HCT116 (cell line): ENCODE data around the gene AUTS2. TPM values are rescaled to one million over a fixed set of nuclear protein-coding genes. Genes with fewer than 3 reads are reported as not detected.

Source experiments
- ATAC-seq: fragments of 200-7000 bp; cut with Tn5 transposase; 2 replicates; pipeline ENCODE4 v1.9.1; 2020; ENCODE audit warnings: mild to moderate bottlenecking, moderate library complexity
- BruUV-seq: library from RNA; stranded (reverse); fragments of 400-500 nt; replicated peaks from 2 replicates; lab custom pipeline; 2021; lab: Mats Ljungman, UMichigan
- CTCF ChIA-PET: fragments of 300-600 bp; sonication (Branson Sonifier 250); formaldehyde crosslinking; loops from one replicate; lab custom pipeline; 2021; ENCODE audit warnings: antibody characterized with exemption; lab: Charles Lee
- POLR2A ChIA-PET: fragments of 300-600, 350-600 bp; sonication (Branson Sonifier 250); formaldehyde crosslinking; loops from one replicate; lab custom pipeline; 2021; ENCODE audit warnings: antibody characterized with exemption; lab: Charles Lee
- RAD21 ChIA-PET, 2 experiments: fragments of 300-600 bp; sonication (Branson Sonifier 250); formaldehyde crosslinking; loops; one replicate each; lab custom pipeline; 2023; ENCODE audit warnings: low total read pairs in 2 of 2; ENCODE audit not compliant: uncharacterized antibody in 2 of 2, unreplicated experiment in 2 of 2, low non-redundant PET in 1 of 2; lab: Charles Lee
- DNase-seq: peaks from one replicate; pipeline ENCODE4 v3.0.0-alpha.2; 2010; ENCODE audit warnings: low read depth, low spot score
- H2AFZ ChIP-seq: fragments of 200-600 bp; shearing (Covaris generic), sonication (generic); 2 replicates; pipeline ENCODE4 v1.6.1; 2017; ENCODE audit warnings: low read depth, mixed run types, mixed read lengths, antibody characterized with exemption, low read length; ENCODE audit not compliant: poor library complexity, severe bottlenecking
- H3K27ac ChIP-seq: 2 replicates; pipeline ENCODE4 v1.5.1; 2012; ENCODE audit warnings: low read depth, low read length
- H3K27me3 ChIP-seq: fragments of 200-600 bp; sonication (generic); 2 replicates; pipeline ENCODE4 v1.6.1; 2016; ENCODE audit warnings: mixed run types, low read length, mixed read lengths; ENCODE audit not compliant: insufficient read depth
- H3K36me3 ChIP-seq, 2 experiments: fragments of 200-500 bp in 1 of 2; fragments of 200-600 bp in 1 of 2; sonication (Bioruptor generic) in 1 of 2; sonication (generic) in 1 of 2; 2 replicates each; pipeline versions ENCODE4 v1.5.1 to v1.6.1; 2014 to 2016; ENCODE audit warnings: low read length in 2 of 2, inconsistent platforms in 1 of 2, mixed read lengths in 1 of 2, mixed run types in 1 of 2; ENCODE audit not compliant: insufficient read depth in 2 of 2, control insufficient read depth in 1 of 2
- H3K4me1 ChIP-seq, 2 experiments: fragments of 200-600 bp in 1 of 2; sonication (generic) in 1 of 2; 2 replicates each; pipeline versions ENCODE4 v1.5.1 to v1.6.1; 2012 to 2017; ENCODE audit warnings: low read length in 2 of 2, inconsistent platforms in 1 of 2, mild to moderate bottlenecking in 1 of 2, mixed read lengths in 1 of 2, mixed run types in 1 of 2, moderate library complexity in 1 of 2; ENCODE audit not compliant: insufficient read depth in 2 of 2, control insufficient read depth in 1 of 2
- H3K4me2 ChIP-seq: fragments of 200-600 bp; sonication (generic); 2 replicates; pipeline ENCODE4 v1.6.1; 2017; ENCODE audit warnings: mixed run types, low read length, mixed read lengths
- H3K4me3 ChIP-seq, 2 experiments: fragments of 200-600 bp in 1 of 2; sonication (generic) in 1 of 2; replicated peaks in 1 of 2; 2 replicates each; pipeline ENCODE4 v1.5.1; 2011 to 2016; ENCODE audit warnings: low read length in 2 of 2, control low read depth in 1 of 2, low read depth in 1 of 2, mild to moderate bottlenecking in 1 of 2, mixed read lengths in 1 of 2, mixed run types in 1 of 2
- H3K79me2 ChIP-seq: fragments of 200-600 bp; sonication (generic); 2 replicates; pipeline ENCODE4 v1.6.1; 2017; ENCODE audit warnings: mild to moderate bottlenecking, mixed run types, low read length, moderate library complexity, mixed read lengths; ENCODE audit not compliant: insufficient read depth
- H3K9ac ChIP-seq: fragments of 200-600 bp; sonication (generic); 2 replicates; pipeline ENCODE4 v1.6.1; 2016; ENCODE audit warnings: low read length, mixed read lengths
- H3K9me2 ChIP-seq: fragments of 200-600 bp; sonication (generic), shearing (Covaris generic); 2 replicates; pipeline ENCODE4 v1.6.1; 2017; ENCODE audit warnings: mixed run types, mild to moderate bottlenecking, moderate library complexity; ENCODE audit not compliant: insufficient read depth
- H3K9me3 ChIP-seq, 2 experiments: fragments of 200-500 bp in 1 of 2; fragments of 200-600 bp in 1 of 2; sonication (Bioruptor generic) in 1 of 2; sonication (generic) in 1 of 2; 2 replicates each; pipeline ENCODE4 v1.6.1; 2014 to 2017; ENCODE audit warnings: low read length in 2 of 2, mixed read lengths in 2 of 2, inconsistent platforms in 1 of 2, low read depth in 1 of 2, mild to moderate bottlenecking in 1 of 2, mixed run types in 1 of 2, moderate library complexity in 1 of 2; ENCODE audit not compliant: control insufficient read depth in 1 of 2, insufficient read depth in 1 of 2
- H4K20me1 ChIP-seq: fragments of 200-600 bp; sonication (generic), shearing (Covaris generic); 2 replicates; pipeline ENCODE4 v1.6.1; 2017; ENCODE audit warnings: mixed run types, mild to moderate bottlenecking, moderate library complexity; ENCODE audit not compliant: insufficient read depth
- CEBPB ChIP-seq: IDR thresholded peaks from 2 replicates; pipeline ENCODE4 v1.6.1; 2012; ENCODE audit warnings: low read depth
- EZH2 ChIP-seq: fragments of 200-600 bp; sonication (generic); IDR thresholded peaks from 2 replicates; pipeline ENCODE4 v1.6.1; 2017; ENCODE audit warnings: antibody characterized with exemption, mixed run types
- FOSL1 ChIP-seq: IDR thresholded peaks from 2 replicates; pipeline ENCODE4 v1.6.1; 2012; ENCODE audit warnings: low read depth
- POLR2AphosphoS5 ChIP-seq: IDR thresholded peaks from 2 replicates; pipeline ENCODE4 v1.6.1; 2011; ENCODE audit warnings: mild to moderate bottlenecking, low read depth, low read length, moderate library complexity
- RAD21 ChIP-seq: IDR thresholded peaks from 2 replicates; pipeline ENCODE4 v1.6.1; 2012; ENCODE audit warnings: low read depth, mild to moderate bottlenecking
- REST ChIP-seq: IDR thresholded peaks from 2 replicates; pipeline ENCODE4 v1.6.1; 2012; ENCODE audit warnings: low read depth
- SRF ChIP-seq: IDR thresholded peaks from 2 replicates; pipeline ENCODE4 v1.6.1; 2012; ENCODE audit warnings: low read depth
- ZBTB33 ChIP-seq: IDR thresholded peaks from 2 replicates; pipeline ENCODE4 v1.6.1; 2011; ENCODE audit warnings: mild to moderate bottlenecking, low read length, moderate library complexity; ENCODE audit not compliant: insufficient replicate concordance; ENCODE audit errors: extremely low read depth
- ZFX ChIP-seq: fragments of 450-650 bp; IDR thresholded peaks from 2 replicates; pipeline ENCODE4 v1.6.1; 2017
- ZNF274 ChIP-seq: fragments of 200-500 bp; sonication (Bioruptor generic); IDR thresholded peaks from 2 replicates; pipeline ENCODE4 v1.6.1; 2014; ENCODE audit warnings: mild to moderate bottlenecking, low read depth, low read length, inconsistent platforms
- intact Hi-C: fragments of 100-400 bp; cut with micrococcal nuclease; formaldehyde crosslinking; loops from 2 replicates; pipeline ENCODE4 v1.10.0; 2022
- total RNA-seq: library from RNA; stranded (reverse); gene quantifications from one replicate; pipeline ENCODE4 v1.2.1, GENCODE V29; 2021; ENCODE audit not compliant: unreplicated experiment

The AUTS2 gene
- total RNA-seq, 1 experiment from 2014 or later: 0.93 TPM

DNA sequence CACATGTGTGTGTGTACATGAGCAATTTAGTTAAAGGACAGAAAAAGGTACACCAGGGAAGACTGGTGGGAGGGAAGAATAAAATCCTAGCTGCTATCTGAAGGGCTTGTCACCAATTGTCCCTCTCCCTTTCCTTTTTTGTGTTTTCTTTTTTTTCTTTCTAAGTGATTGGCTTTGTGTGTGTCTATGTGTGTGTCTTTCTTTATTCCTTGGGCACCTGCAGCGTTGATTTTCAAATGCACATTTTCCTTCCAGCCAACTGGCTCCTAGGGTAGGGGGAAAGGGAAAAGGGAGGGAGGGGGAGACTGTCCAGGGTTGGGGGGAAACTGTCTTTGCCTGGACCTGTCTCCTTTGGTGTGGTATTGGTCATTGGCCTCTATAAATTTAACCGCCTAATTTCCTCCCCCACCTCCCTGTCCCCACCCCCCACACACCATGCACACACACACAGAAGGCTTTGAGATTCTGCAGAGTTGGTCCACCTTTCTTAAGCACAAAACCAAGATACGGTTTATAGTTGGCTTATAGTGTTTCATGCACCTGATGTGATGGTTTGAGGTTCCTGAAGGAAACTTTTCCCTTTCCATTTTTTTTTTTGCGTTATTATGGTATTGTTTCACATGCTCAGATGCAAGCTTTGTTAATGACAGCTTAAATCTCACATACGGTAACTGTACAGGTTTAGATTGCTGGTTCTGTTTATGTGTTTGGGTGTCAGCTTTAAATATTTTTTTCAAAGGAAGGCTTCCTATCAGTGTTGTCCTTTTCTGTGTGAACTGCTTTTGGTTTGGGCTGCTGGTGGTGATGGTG, 2.6 kb downstream of the AUTS2 start:
- Histone ChIP-seq H2AFZ (no peak overlapping the region), H3K9ac (no peak overlapping the region), H3K4me3 (no peak overlapping the region), H3K27me3 (no peaks in the 10 kb centered on the region), H3K9me2 (no peaks in the 10 kb centered on the region), H4K20me1 (no peaks in the 10 kb centered on the region), H3K4me2 (no peak overlapping the region), H3K9me3 (peaks cover 0 to 20% of the 10 kb centered on the region in 2 experiments; a peak in 1 of 4 replicates), H3K27ac (no peak overlapping the region)
- ATAC-seq: no peak
- CTCF ChIA-PET: no interaction called here
- intact Hi-C loops: no loop called here
- BruUV-seq: no TSS peak
- POLR2A ChIA-PET: no interaction called here
- TF ChIP-seq ZBTB33 (no peak), REST (no peak), CEBPB (no peak), EZH2 (no peak), SRF (no peak), POLR2AphosphoS5 (no peak), ZFX (no peak), FOSL1 (no peak), RAD21 (no peak), ZNF274 (no peak)
- TF ChIP-seq, all 23 proteins: peak for 0
- Histone ChIP-seq H3K79me2 (no peaks in the 10 kb centered on the region), H3K4me1 (no peaks in the 10 kb centered on the region), H3K36me3 (no peaks in the 10 kb centered on the region)
- RAD21 ChIA-PET: no interaction called here
- DNase-seq: no peak
